GM21381 (cell line): ENCODE data around the gene ASAH2.

Experiments
- ATAC-seq: cut with Tn5 transposase; IDR thresholded peaks from one replicate; pipeline ENCODE4 v1.9.1; 2021; ENCODE audit warnings: mild to moderate bottlenecking, moderate library complexity; ENCODE audit not compliant: unreplicated experiment

Gene ASAH2

DNA sequence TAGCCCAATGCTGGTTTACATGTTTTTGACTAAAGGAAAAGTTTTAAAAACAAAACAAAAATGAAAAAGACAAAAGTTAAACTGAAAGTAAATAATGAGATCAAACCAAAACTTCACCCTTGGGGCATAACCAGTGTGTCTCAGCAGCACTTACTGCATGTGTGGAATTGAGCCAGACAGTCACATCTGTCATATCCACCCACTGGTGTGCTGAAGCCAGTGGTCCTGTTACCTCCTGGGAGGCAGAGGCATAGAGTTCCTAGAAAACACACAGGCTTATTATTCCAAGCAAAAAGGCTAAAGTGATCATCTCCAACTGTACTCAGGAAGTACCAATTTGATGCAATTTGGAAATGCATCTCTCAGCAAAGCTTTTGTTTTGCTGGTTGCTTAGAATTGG, 40.4 kb downstream of the ASAH2 start:
- ATAC-seq = no peak
